K562 (cell line): Measurements from ENCODE around the gene NEURL4. TPM values are rescaled to one million over a fixed set of nuclear protein-coding genes. Genes with fewer than 3 reads are reported as not detected.

ENCODE experiments used
- CREB1 ChIP-seq, 2 experiments: sonication (generic) in 1 of 2; formaldehyde crosslinking in 1 of 2; IDR thresholded peaks; 2 replicates each; pipeline versions ENCODE4 v1.6.1 to v1.8.0; 2012 to 2022; ENCODE audit warnings: inconsistent platforms in 1 of 2, mild to moderate bottlenecking in 1 of 2, missing genetic modification reagents in 1 of 2, moderate library complexity in 1 of 2
- DIDO1 ChIP-seq: fragments of 450-650 bp; IDR thresholded peaks from 2 replicates; pipeline ENCODE4 v1.6.1; 2016; ENCODE audit warnings: low read depth, missing biosample characterization, missing genetic modification characterization
- HMGXB4 ChIP-seq: sonication (generic); formaldehyde crosslinking; IDR thresholded peaks from 2 replicates; pipeline ENCODE4 v1.8.1; 2023; ENCODE audit warnings: mild to moderate bottlenecking, missing genetic modification reagents
- IRF2 ChIP-seq: sonication (generic); formaldehyde crosslinking; IDR thresholded peaks from 2 replicates; pipeline ENCODE4 v1.8.1; 2022; ENCODE audit warnings: mild to moderate bottlenecking, missing genetic modification reagents
- KAT8 ChIP-seq: fragments of 450-650 bp; IDR thresholded peaks from 2 replicates; pipeline ENCODE4 v1.6.1; 2016; ENCODE audit warnings: low read depth, mild to moderate bottlenecking
- MCM5 ChIP-seq: fragments of 450-650 bp; IDR thresholded peaks from 2 replicates; pipeline ENCODE4 v1.6.1; 2016; ENCODE audit warnings: low read depth
- NCOA2 ChIP-seq, 2 experiments: fragments of 450-650 bp; IDR thresholded peaks; 2 replicates each; pipeline ENCODE4 v1.6.1; 2018; ENCODE audit warnings: mild to moderate bottlenecking in 2 of 2, moderate library complexity in 1 of 2; ENCODE audit not compliant: partially characterized antibody in 2 of 2
- NFE2 ChIP-seq: IDR thresholded peaks from 2 replicates; pipeline ENCODE4 v1.6.1; 2014; ENCODE audit warnings: antibody characterized with exemption, low read depth
- NR3C1 ChIP-seq: sonication (generic); formaldehyde crosslinking; IDR thresholded peaks from 2 replicates; pipeline ENCODE4 v1.8.1; 2022; ENCODE audit warnings: missing genetic modification reagents
- OTX1 ChIP-seq: fragments of 450-650 bp; formaldehyde crosslinking; IDR thresholded peaks from 2 replicates; pipeline ENCODE4 v1.4.0; 2022; ENCODE audit warnings: mild to moderate bottlenecking
- PHB ChIP-seq: fragments of 250-450 bp; sonication (Bioruptor Pico); IDR thresholded peaks from 2 replicates; pipeline ENCODE4 v1.5.0; 2021
- POLR2A ChIP-seq: fragments of 450-650 bp; conservative IDR thresholded peaks from 2 replicates; pipeline ENCODE4 v1.6.1; 2016
- RB1 ChIP-seq: fragments of 450-650 bp; IDR thresholded peaks from 2 replicates; pipeline ENCODE4 v1.6.1; 2017; ENCODE audit warnings: low read depth, mild to moderate bottlenecking
- RCOR1 ChIP-seq, 2 experiments: IDR thresholded peaks; 2 replicates each; pipeline ENCODE4 v1.6.1; 2012; ENCODE audit warnings: low read depth in 2 of 2, low read length in 2 of 2, borderline replicate concordance in 1 of 2, improper control_type of control experiment in 1 of 2
- RERE ChIP-seq: sonication (generic); formaldehyde crosslinking; IDR thresholded peaks from 2 replicates; pipeline ENCODE4 v1.8.0; 2023; ENCODE audit warnings: missing genetic modification reagents, mild to moderate bottlenecking, borderline replicate concordance
- SAFB ChIP-seq: fragments of 200-400 bp; formaldehyde crosslinking; IDR thresholded peaks from 2 replicates; pipeline ENCODE4 v1.6.1; 2017; ENCODE audit warnings: low read depth, low read length, borderline replicate concordance
- STAT5A ChIP-seq: IDR thresholded peaks from 2 replicates; pipeline ENCODE4 v1.6.1; 2012; ENCODE audit warnings: low read length, inconsistent platforms, borderline replicate concordance
- TEAD4 ChIP-seq, 2 experiments: sonication (generic) in 1 of 2; formaldehyde crosslinking in 1 of 2; IDR thresholded peaks; 2 replicates each; pipeline versions ENCODE4 v1.6.1 to v1.8.0; 2012 to 2022; ENCODE audit warnings: borderline replicate concordance in 1 of 2, inconsistent platforms in 1 of 2, low read length in 1 of 2, mild to moderate bottlenecking in 1 of 2, missing genetic modification reagents in 1 of 2
- polyA plus RNA-seq, 8 experiments: library from polyadenylated mRNA; depleted of rRNA in 4 of 8; stranded (reverse) in 5 of 8; unstranded in 3 of 8; fragments of >200 nt; fragmentation: Nextera tagmentation in 2 of 8; fragmentation: Illumina TruSeq in 1 of 8; extraction: Ambion mirVana in 2 of 8; extraction: Trizol in 1 of 8; gene quantifications; 2 replicates each; pipeline versions ENCODE4 v1.2.1 to v1.2.3, GENCODE V29; 2011 to 2014; ENCODE audit warnings: inconsistent platforms in 1 of 8, missing spikeins in 1 of 8
- total RNA-seq, 7 experiments: library from RNA; depleted of rRNA in 6 of 7; stranded (reverse); fragments of >200 nt in 6 of 7; fragmentation: Illumina TruSeq in 2 of 7; extraction: Trizol in 2 of 7; gene quantifications; 2 replicates each; pipeline versions ENCODE4 v1.2.1 to v1.2.3, GENCODE V29; 2011 to 2021; ENCODE audit warnings: low replicate concordance in 1 of 7
- TF ChIP-seq, protein P1 (sequence below): sonication (generic); formaldehyde crosslinking; IDR thresholded peaks from 2 replicates; pipeline ENCODE4 v1.4.0; 2020; ENCODE audit warnings: mild to moderate bottlenecking, missing genetic modification reagents

Gene NEURL4
- total and polyA plus RNA-seq, 9 of the 15 experiments (the other 6 are each of a cell fraction or from before 2014, with no cell fraction given): 0.08 to 37.4 (median 11.5) TPM

DNA sequence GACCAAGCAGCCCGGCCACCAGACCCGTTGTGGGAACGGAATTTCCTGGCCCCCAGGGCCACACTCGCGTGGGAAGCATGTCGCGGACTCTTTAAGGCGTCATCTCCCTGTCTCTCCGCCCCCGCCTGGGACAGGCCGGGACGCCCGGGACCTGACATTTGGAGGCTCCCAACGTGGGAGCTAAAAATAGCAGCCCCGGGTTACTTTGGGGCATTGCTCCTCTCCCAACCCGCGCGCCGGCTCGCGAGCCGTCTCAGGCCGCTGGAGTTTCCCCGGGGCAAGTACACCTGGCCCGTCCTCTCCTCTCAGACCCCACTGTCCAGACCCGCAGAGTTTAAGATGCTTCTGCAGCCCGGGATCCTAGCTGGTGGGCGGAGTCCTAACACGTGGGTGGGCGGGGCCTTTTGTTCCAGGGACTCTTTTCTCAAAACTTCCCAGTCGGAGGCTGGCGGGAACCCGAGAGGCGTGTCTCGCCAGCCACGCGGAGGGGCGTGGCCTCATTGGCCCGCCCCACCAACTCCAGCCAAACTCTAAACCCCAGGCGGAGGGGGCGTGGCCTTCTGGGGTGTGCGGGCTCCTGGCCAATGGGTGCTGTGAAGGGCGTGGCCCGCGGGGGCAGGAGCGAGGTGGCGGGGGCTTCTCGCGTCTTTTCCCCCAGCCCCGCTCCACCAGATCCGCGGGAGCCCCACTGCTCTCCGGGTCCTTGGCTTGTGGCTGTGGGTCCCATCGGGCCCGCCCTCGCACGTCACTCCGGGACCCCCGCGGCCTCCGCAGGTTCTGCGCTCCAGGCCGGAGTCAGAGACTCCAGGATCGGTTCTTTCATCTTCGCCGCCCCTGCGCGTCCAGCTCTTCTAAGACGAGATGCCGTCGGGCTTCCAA is 47.8 kb downstream of the NEURL4 start, which contains the start of gene SLC2A4 (continued):
- TF ChIP-seq RERE (CRISPR knock-in tag) (no peak), NCOA2 (IDR thresholded peaks at IDR 0.05; ENCODE audit: partially characterized antibody in 2 of 2) (no peak), DIDO1 (no peak), KAT8 (no peak), NR3C1 (CRISPR knock-in tag) (no peak), SAFB (no peak), HMGXB4 (CRISPR knock-in tag) (no peak; the same call in 1 of the 2 replicates), POLR2A (0 out of 2 replicates have a peak, but pooled peaks have one; percentile 29), IRF2 (CRISPR knock-in tag) (no peak), RCOR1 (IDR thresholded peaks at IDR 0.05; ENCODE audit: borderline replicate concordance in 1 of 2, low read depth in 2 of 2, low read length in 2 of 2) (no peak), OTX1 (CRISPR knock-in tag) (no peak), PHB (no peak), NFE2 (no peak), RB1 (peak; percentile 16; the same call in 1 of the 2 replicates), MCM5 (no peak), CREB1 (IDR thresholded peaks at IDR 0.05) (no peak), CREB1 (CRISPR knock-in tag; IDR thresholded peaks at IDR 0.05) (no peak), STAT5A (no peak), TEAD4 (IDR thresholded peaks at IDR 0.05; ENCODE audit: low read length) (no peak), TEAD4 (CRISPR knock-in tag; IDR thresholded peaks at IDR 0.05; ENCODE audit: borderline replicate concordance) (0 out of 2 replicates have a peak, but pooled peaks have one; percentile 17)
- TF ChIP-seq, protein P1, sequence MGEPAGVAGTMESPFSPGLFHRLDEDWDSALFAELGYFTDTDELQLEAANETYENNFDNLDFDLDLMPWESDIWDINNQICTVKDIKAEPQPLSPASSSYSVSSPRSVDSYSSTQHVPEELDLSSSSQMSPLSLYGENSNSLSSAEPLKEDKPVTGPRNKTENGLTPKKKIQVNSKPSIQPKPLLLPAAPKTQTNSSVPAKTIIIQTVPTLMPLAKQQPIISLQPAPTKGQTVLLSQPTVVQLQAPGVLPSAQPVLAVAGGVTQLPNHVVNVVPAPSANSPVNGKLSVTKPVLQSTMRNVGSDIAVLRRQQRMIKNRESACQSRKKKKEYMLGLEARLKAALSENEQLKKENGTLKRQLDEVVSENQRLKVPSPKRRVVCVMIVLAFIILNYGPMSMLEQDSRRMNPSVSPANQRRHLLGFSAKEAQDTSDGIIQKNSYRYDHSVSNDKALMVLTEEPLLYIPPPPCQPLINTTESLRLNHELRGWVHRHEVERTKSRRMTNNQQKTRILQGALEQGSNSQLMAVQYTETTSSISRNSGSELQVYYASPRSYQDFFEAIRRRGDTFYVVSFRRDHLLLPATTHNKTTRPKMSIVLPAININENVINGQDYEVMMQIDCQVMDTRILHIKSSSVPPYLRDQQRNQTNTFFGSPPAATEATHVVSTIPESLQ: no peak
